ENCODE data around the gene LRRC41.

Gene LRRC41

DNA sequence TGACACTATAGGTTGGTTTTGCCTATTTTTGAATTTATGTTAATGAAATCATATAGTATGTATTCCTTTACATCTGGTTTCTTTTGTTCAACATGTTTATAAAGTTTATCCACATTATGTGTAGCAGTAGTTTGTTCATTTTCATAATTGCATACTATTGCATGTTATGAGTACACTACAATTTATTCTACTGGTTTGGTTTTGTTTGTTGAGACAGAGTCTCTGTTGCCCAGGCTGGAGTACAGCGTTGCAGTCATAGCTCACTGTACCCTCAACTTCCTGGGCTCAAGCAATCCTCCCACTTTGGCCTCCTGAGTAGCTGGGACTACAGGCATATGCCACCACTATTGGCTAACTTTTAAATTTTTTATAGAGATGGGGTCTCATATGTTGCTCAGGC, 34.8 kb downstream of the LRRC41 start:
- Histone ChIP-seq H2AFZ (ENCODE audit: low read length) (no peak overlapping the region), H3K4me1 (ENCODE audit: control insufficient read depth in 2 of 2, insufficient read depth in 1 of 2, low read depth in 1 of 2, low read length in 2 of 2) (no peaks in the 10 kb centered on the region), H4K91ac (ENCODE audit: low read depth, low read length, poor library complexity) (no peak overlapping the region), H4K8ac (ENCODE audit: low read depth, low read length) (no peak overlapping the region), H3K36me3 (replicated peaks in 1 of 2; ENCODE audit: control insufficient read depth in 2 of 2, insufficient read depth in 2 of 2, low read length in 2 of 2) (peaks cover 61 to 100% of the 10 kb centered on the region in 2 donors), H2BK12ac (ENCODE audit: low read length) (no peak overlapping the region), H3K4me3 (ENCODE audit: low read length in 2 of 2) (no peak overlapping the region), H2AK5ac (ENCODE audit: low read depth, low read length) (no peak overlapping the region), H3K27ac (replicated peaks; ENCODE audit: low read length) (no peak overlapping the region), H2BK5ac (ENCODE audit: low read length) (no peak overlapping the region), H2BK15ac (ENCODE audit: low read length) (no peak overlapping the region), H2BK120ac (ENCODE audit: low read depth, low read length) (no peak overlapping the region), H3K9me3 (replicated peaks in 1 of 2; ENCODE audit: control insufficient read depth in 2 of 2, insufficient read depth in 1 of 2, low read depth in 1 of 2, low read length in 2 of 2) (no peaks in the 10 kb centered on the region), H3K9ac (ENCODE audit: low read depth, low read length, poor library complexity) (no peak overlapping the region), H3K4me2 (ENCODE audit: insufficient read depth, low read length, poor library complexity, severe bottlenecking) (no peak overlapping the region), H3K27me3 (ENCODE audit: control insufficient read depth in 3 of 3, insufficient read depth in 3 of 3, low read depth in 1 of 3, low read length in 3 of 3) (no peaks in the 10 kb centered on the region), H3K14ac (ENCODE audit: low read length) (no peak overlapping the region), H3K23ac (ENCODE audit: low read depth, low read length, poor library complexity) (no peak overlapping the region), H3K4ac (ENCODE audit: low read length) (no peak overlapping the region), H3K79me1 (ENCODE audit: low read depth, low read length) (peaks cover 2% of the 10 kb centered on the region), H3K18ac (ENCODE audit: low read length) (no peak overlapping the region)
- no peak for DNase-seq (ENCODE audit: low spot score)
- no CpG with 5 or more reads among the region's 1 CpG for WGBS, 2 donors (ENCODE audit: extremely low coverage in 2 of 2, insufficient read length in 2 of 2, insufficient replicate concordance in 1 of 2)

DNA sequence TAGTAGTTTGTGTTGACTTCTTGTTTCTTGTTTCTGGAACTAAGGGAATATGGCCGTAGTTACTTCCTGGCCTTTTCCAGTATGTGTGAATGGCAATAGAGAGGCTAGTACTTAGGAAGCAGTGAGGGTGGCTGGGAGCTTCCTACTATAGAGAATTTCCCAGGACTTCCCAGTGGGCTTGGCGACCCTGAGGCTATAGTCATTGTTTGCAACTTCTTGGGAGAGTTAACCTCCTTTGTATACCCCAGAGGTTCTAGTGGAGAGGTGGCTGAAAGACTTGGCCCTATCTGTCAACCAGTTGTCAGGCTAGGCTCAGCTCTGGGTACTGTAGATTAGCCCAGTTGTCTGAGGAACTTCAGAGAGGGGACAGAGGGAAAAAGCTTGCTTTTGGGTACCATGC, 40.3 kb downstream of the LRRC41 start:
- Histone ChIP-seq H2AK5ac (ENCODE audit: low read depth, low read length) (no peak overlapping the region), H4K91ac (ENCODE audit: low read depth, low read length, poor library complexity) (no peak overlapping the region), H3K9me3 (replicated peaks in 1 of 2; ENCODE audit: control insufficient read depth in 2 of 2, insufficient read depth in 1 of 2, low read depth in 1 of 2, low read length in 2 of 2) (no peaks in the 10 kb centered on the region), H3K4me2 (ENCODE audit: insufficient read depth, low read length, poor library complexity, severe bottlenecking) (no peak overlapping the region), H3K9ac (ENCODE audit: low read depth, low read length, poor library complexity) (no peak overlapping the region), H3K23ac (ENCODE audit: low read depth, low read length, poor library complexity) (no peak overlapping the region), H2BK5ac (ENCODE audit: low read length) (no peak overlapping the region), H2AFZ (ENCODE audit: low read length) (no peak overlapping the region), H3K14ac (ENCODE audit: low read length) (no peak overlapping the region), H3K27ac (replicated peaks; ENCODE audit: low read length) (no peak overlapping the region), H2BK12ac (ENCODE audit: low read length) (no peak overlapping the region), H3K79me1 (ENCODE audit: low read depth, low read length) (peaks cover 2% of the 10 kb centered on the region), H3K36me3 (replicated peaks in 1 of 2; ENCODE audit: control insufficient read depth in 2 of 2, insufficient read depth in 2 of 2, low read length in 2 of 2) (peaks cover 64 to 98% of the 10 kb centered on the region in 2 donors), H3K4me3 (ENCODE audit: low read length in 2 of 2) (no peak overlapping the region), H3K18ac (ENCODE audit: low read length) (no peak overlapping the region), H3K4ac (ENCODE audit: low read length) (no peak overlapping the region), H2BK120ac (ENCODE audit: low read depth, low read length) (no peak overlapping the region), H4K8ac (ENCODE audit: low read depth, low read length) (no peak overlapping the region), H3K27me3 (ENCODE audit: control insufficient read depth in 3 of 3, insufficient read depth in 3 of 3, low read depth in 1 of 3, low read length in 3 of 3) (no peaks in the 10 kb centered on the region), H3K4me1 (ENCODE audit: control insufficient read depth in 2 of 2, insufficient read depth in 1 of 2, low read depth in 1 of 2, low read length in 2 of 2) (no peaks in the 10 kb centered on the region), H2BK15ac (ENCODE audit: low read length) (no peak overlapping the region)
- WGBS, 2 donors (ENCODE audit: extremely low coverage in 2 of 2, insufficient read length in 2 of 2, insufficient replicate concordance in 1 of 2) = no CpG with 5 or more reads among the region's 2 CpGs
- DNase-seq (ENCODE audit: low spot score) = no peak

DNA sequence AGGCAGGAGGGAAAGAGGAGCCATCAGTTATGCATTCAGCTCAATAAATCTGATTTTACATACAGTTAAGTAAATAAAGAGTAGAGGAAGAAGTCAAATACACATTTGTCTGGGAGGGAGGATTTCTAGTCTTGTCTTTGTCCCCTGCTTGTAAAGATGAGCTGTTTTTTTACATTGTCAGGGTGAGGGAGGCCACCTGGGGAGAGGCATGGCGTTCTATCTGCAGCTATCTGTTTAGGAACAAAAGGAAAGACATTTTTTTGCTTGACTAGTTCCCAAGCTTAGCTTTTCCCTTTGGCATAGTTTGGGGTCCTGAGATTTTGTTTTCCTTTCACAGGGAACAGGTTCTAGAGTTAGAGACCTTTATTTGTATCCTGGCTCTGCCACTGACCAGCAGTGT, 40.9 kb downstream of the LRRC41 start:
- Histone ChIP-seq H3K36me3 (replicated peaks in 1 of 2; ENCODE audit: control insufficient read depth in 2 of 2, insufficient read depth in 2 of 2, low read length in 2 of 2) (peaks cover 61 to 98% of the 10 kb centered on the region in 2 donors), H3K79me1 (ENCODE audit: low read depth, low read length) (peaks cover 2% of the 10 kb centered on the region), H2AK5ac (ENCODE audit: low read depth, low read length) (no peak overlapping the region), H3K9ac (ENCODE audit: low read depth, low read length, poor library complexity) (no peak overlapping the region), H2BK120ac (ENCODE audit: low read depth, low read length) (no peak overlapping the region), H3K4me3 (ENCODE audit: low read length in 2 of 2) (no peak overlapping the region), H4K91ac (ENCODE audit: low read depth, low read length, poor library complexity) (no peak overlapping the region), H3K23ac (ENCODE audit: low read depth, low read length, poor library complexity) (no peak overlapping the region), H3K4me2 (ENCODE audit: insufficient read depth, low read length, poor library complexity, severe bottlenecking) (no peak overlapping the region), H3K27ac (replicated peaks; ENCODE audit: low read length) (no peak overlapping the region), H3K4me1 (ENCODE audit: control insufficient read depth in 2 of 2, insufficient read depth in 1 of 2, low read depth in 1 of 2, low read length in 2 of 2) (no peaks in the 10 kb centered on the region), H3K27me3 (ENCODE audit: control insufficient read depth in 3 of 3, insufficient read depth in 3 of 3, low read depth in 1 of 3, low read length in 3 of 3) (no peaks in the 10 kb centered on the region), H3K4ac (ENCODE audit: low read length) (no peak overlapping the region), H4K8ac (ENCODE audit: low read depth, low read length) (no peak overlapping the region), H3K9me3 (replicated peaks in 1 of 2; ENCODE audit: control insufficient read depth in 2 of 2, insufficient read depth in 1 of 2, low read depth in 1 of 2, low read length in 2 of 2) (no peaks in the 10 kb centered on the region), H2BK5ac (ENCODE audit: low read length) (no peak overlapping the region), H2BK12ac (ENCODE audit: low read length) (no peak overlapping the region), H2AFZ (ENCODE audit: low read length) (no peak overlapping the region), H3K14ac (ENCODE audit: low read length) (no peak overlapping the region), H2BK15ac (ENCODE audit: low read length) (no peak overlapping the region), H3K18ac (ENCODE audit: low read length) (no peak overlapping the region)
- WGBS, 2 donors (ENCODE audit: extremely low coverage in 2 of 2, insufficient read length in 2 of 2, insufficient replicate concordance in 1 of 2) = no CpG with 5 or more reads among the region's 1 CpG
- no peak for DNase-seq (ENCODE audit: low spot score)

DNA sequence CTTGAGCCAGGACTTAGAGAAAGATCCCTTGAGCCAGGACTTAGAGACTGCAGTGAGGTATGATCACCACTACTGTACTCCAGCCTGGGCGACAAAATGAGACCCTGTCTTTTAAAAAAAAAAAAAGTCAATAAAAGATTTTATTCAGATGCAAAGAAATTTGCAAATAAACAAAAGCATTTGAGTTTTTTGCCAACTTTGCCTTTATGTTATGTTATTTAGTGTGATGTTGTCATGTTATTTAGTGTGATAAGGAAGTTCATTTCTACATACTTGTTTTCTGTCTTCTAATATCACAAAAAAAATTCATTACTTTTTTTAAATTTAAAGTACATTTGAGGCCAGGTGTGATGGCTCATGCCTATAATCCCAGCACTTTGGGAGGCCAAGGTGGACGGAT, 46.9 kb downstream of the LRRC41 start:
- H2BK12ac ChIP-seq (ENCODE audit: low read length) = no peak overlapping the region
- no peaks in the 10 kb centered on the region for H3K79me1 ChIP-seq (ENCODE audit: low read depth, low read length)
- no peak overlapping the region for H2BK15ac ChIP-seq (ENCODE audit: low read length)
- no peak overlapping the region for H2AFZ ChIP-seq (ENCODE audit: low read length)
- H3K4me3 ChIP-seq (ENCODE audit: low read length in 2 of 2) = no peak overlapping the region
- no peak for DNase-seq (ENCODE audit: low spot score)
- no peaks in the 10 kb centered on the region for H3K9me3 ChIP-seq (replicated peaks in 1 of 2; ENCODE audit: control insufficient read depth in 2 of 2, insufficient read depth in 1 of 2, low read depth in 1 of 2, low read length in 2 of 2)
- no peak overlapping the region for H2BK120ac ChIP-seq (ENCODE audit: low read depth, low read length)
- H3K9ac ChIP-seq (ENCODE audit: low read depth, low read length, poor library complexity) = no peak overlapping the region
- H2AK5ac ChIP-seq (ENCODE audit: low read depth, low read length) = no peak overlapping the region
- no peak overlapping the region for H2BK5ac ChIP-seq (ENCODE audit: low read length)
- no peak overlapping the region for H3K14ac ChIP-seq (ENCODE audit: low read length)
- no peak overlapping the region for H4K91ac ChIP-seq (ENCODE audit: low read depth, low read length, poor library complexity)
- peaks cover 45 to 96% of the 10 kb centered on the region in 2 donors for H3K36me3 ChIP-seq (replicated peaks in 1 of 2; ENCODE audit: control insufficient read depth in 2 of 2, insufficient read depth in 2 of 2, low read length in 2 of 2)
- H3K4me1 ChIP-seq (ENCODE audit: control insufficient read depth in 2 of 2, insufficient read depth in 1 of 2, low read depth in 1 of 2, low read length in 2 of 2) = no peaks in the 10 kb centered on the region
- no peaks in the 10 kb centered on the region for H3K27me3 ChIP-seq (ENCODE audit: control insufficient read depth in 3 of 3, insufficient read depth in 3 of 3, low read depth in 1 of 3, low read length in 3 of 3)
- no peak overlapping the region for H4K8ac ChIP-seq (ENCODE audit: low read depth, low read length)
- no peak overlapping the region for H3K18ac ChIP-seq (ENCODE audit: low read length)
- H3K4me2 ChIP-seq (ENCODE audit: insufficient read depth, low read length, poor library complexity, severe bottlenecking) = no peak overlapping the region
- H3K23ac ChIP-seq (ENCODE audit: low read depth, low read length, poor library complexity) = no peak overlapping the region
- H3K4ac ChIP-seq (ENCODE audit: low read length) = no peak overlapping the region
- H3K27ac ChIP-seq (replicated peaks; ENCODE audit: low read length) = no peak overlapping the region
- no CpG with 5 or more reads among the region's 2 CpGs for WGBS, 2 donors (ENCODE audit: extremely low coverage in 2 of 2, insufficient read length in 2 of 2, insufficient replicate concordance in 1 of 2)
